ENCODE measurements around the gene CNTNAP2. TPM values are rescaled to one million over a fixed set of nuclear protein-coding genes. Genes with fewer than 3 reads are reported as not detected.

CNTNAP2 gene
- total RNA-seq, 4 donors from 2014 or later, result 0.91 to 16.0 TPM; not detected in 2

DNA sequence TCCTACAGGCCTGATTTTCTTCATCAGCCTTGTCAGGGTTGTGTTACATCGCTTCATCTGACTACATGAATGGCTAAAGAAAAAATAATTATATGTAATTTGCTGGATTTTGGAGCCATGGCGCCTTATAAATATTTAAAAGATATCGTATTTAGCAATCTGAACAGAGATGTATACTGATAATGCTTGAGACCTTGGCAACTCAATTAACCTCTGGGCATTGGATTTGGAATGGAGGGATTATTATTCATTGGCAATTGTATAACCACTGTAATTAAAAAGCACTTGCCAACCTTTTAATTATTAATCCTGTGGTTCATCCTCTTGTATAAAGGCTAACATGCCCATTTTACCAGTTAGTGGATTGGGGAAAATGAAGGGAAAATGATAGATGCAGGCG lies 745.1 kb downstream of the CNTNAP2 start:
- Histone ChIP-seq H3K27me3 (no peaks in the 10 kb centered on the region), H3K4me1 (no peaks in the 10 kb centered on the region), H3K36me3 (no peaks in the 10 kb centered on the region), H3K9me3 (no peaks in the 10 kb centered on the region), H3K27ac (no peak overlapping the region), H3K4me3 (no peak overlapping the region)
- DNase-seq, result no peak
- TF ChIP-seq, protein P1, sequence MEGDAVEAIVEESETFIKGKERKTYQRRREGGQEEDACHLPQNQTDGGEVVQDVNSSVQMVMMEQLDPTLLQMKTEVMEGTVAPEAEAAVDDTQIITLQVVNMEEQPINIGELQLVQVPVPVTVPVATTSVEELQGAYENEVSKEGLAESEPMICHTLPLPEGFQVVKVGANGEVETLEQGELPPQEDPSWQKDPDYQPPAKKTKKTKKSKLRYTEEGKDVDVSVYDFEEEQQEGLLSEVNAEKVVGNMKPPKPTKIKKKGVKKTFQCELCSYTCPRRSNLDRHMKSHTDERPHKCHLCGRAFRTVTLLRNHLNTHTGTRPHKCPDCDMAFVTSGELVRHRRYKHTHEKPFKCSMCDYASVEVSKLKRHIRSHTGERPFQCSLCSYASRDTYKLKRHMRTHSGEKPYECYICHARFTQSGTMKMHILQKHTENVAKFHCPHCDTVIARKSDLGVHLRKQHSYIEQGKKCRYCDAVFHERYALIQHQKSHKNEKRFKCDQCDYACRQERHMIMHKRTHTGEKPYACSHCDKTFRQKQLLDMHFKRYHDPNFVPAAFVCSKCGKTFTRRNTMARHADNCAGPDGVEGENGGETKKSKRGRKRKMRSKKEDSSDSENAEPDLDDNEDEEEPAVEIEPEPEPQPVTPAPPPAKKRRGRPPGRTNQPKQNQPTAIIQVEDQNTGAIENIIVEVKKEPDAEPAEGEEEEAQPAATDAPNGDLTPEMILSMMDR (IDR thresholded peaks at IDR 0.05), result no peak
- no peak for TF ChIP-seq POLR2A (IDR thresholded peaks at IDR 0.05)
- intact Hi-C loops (cut with DNase I; ENCODE audit: low total_unique reads), result no loop called here

DNA sequence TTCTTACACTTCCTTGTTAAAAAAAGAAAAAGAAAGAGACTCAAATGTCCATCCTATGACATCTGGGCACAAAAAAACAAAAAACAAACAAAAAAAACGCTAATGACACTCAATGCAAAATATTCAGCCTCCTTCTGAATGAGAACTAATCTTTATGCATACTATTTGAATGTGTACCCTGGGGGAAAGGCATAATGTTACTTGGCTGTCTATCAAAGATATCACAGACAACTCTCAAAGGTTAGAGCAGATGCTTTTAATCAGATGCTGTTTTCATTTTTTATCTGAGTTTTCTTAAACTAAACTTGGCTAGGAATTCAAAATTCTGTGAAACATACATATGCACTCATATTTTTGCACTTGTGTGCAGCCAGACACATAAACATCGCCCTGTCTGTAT lies 745.8 kb downstream of the CNTNAP2 start:
- DNase-seq, result no peak
- intact Hi-C loops (cut with DNase I; ENCODE audit: low total_unique reads), result no loop called here
- H3K36me3 ChIP-seq, result no peaks in the 10 kb centered on the region
- no peak overlapping the region for H3K4me3 ChIP-seq
- no peaks in the 10 kb centered on the region for H3K9me3 ChIP-seq
- no peaks in the 10 kb centered on the region for H3K4me1 ChIP-seq
- H3K27me3 ChIP-seq, result no peaks in the 10 kb centered on the region
- H3K27ac ChIP-seq, result no peak overlapping the region
- TF ChIP-seq POLR2A (IDR thresholded peaks at IDR 0.05), result no peak
- TF ChIP-seq, protein P1 (IDR thresholded peaks at IDR 0.05), result no peak

DNA sequence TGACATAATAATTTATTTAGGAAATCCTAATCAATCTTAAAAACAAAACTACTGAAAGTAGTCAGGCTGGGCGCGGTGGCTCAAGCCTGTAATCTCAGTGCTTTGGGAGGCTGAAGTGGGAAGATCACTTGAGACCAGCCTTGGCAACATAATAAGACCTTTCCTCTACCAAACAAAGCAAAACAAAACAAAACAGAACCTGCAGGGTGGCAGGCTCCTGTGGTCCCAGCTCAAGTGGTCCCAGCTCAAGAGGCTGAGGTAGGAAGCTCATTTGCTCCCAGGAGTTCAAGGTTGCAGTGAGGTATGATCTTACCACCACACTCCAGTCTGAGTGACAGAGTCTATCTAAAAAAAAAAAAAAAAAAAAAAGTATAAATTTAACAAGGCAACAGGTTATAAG lies 748.0 kb downstream of the CNTNAP2 start:
- H3K27me3 ChIP-seq, result no peaks in the 10 kb centered on the region
- DNase-seq, result no peak
- H3K27ac ChIP-seq, result no peak overlapping the region
- no peak for TF ChIP-seq POLR2A (IDR thresholded peaks at IDR 0.05)
- TF ChIP-seq, protein P1 (IDR thresholded peaks at IDR 0.05), result no peak
- H3K9me3 ChIP-seq, result no peaks in the 10 kb centered on the region
- H3K4me3 ChIP-seq, result no peak overlapping the region
- no peaks in the 10 kb centered on the region for H3K4me1 ChIP-seq
- intact Hi-C loops (cut with DNase I; ENCODE audit: low total_unique reads), result no loop called here
- H3K36me3 ChIP-seq, result no peaks in the 10 kb centered on the region

DNA sequence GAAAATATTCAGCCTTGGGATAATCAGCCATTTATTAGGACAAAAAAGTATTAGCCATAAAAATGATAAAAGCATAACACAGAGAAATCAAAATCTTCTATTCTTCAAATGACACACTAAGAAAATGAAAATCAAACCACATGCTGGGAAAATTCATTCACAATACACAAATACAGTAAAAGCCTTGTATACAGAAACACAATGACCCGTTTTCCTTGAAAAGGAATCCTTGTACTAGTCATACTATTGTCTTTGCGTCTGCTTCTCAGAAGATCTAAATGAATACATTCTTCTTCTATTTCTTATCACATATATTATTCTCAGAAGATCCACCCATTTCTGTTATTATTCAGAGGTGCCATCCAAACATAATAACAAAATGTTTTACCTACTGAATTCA lies 749.1 kb downstream of the CNTNAP2 start:
- H3K4me3 ChIP-seq, result no peak overlapping the region

DNA sequence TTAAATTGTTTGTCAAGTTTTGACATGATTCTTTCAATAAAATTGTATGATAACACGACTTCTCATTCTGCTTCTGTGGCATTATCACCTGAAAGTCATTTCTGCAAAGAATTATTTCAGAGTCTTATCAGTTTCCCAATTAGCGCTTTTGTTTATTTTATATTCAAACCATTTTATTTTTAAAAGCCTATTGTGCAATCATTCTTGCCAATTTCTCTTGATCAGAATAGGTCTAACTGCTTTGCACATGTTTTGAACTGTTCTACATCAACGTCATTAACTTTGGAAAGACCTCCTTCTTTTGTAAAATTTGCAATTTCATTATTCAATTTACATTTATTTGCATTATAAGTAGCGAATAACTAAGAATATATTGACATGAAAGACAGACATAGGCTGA lies 758.1 kb downstream of the CNTNAP2 start:
- TF ChIP-seq, protein P1 (IDR thresholded peaks at IDR 0.05), result no peak
- no peak for TF ChIP-seq POLR2A (IDR thresholded peaks at IDR 0.05)
- Histone ChIP-seq H3K9me3 (no peaks in the 10 kb centered on the region), H3K27ac (no peak overlapping the region), H3K4me1 (no peaks in the 10 kb centered on the region), H3K36me3 (no peaks in the 10 kb centered on the region), H3K4me3 (no peak overlapping the region), H3K27me3 (peaks cover 0 to 3% of the 10 kb centered on the region in 2 donors)
- intact Hi-C loops (cut with DNase I; ENCODE audit: low total_unique reads), result no loop called here
- no peak for DNase-seq

More for the DNA sequence above, 749.1 kb downstream of the CNTNAP2 start:
- Histone ChIP-seq H3K9me3 (no peaks in the 10 kb centered on the region), H3K27ac (no peak overlapping the region), H3K4me1 (no peaks in the 10 kb centered on the region), H3K36me3 (no peaks in the 10 kb centered on the region), H3K27me3 (no peaks in the 10 kb centered on the region)
- no peak for DNase-seq
- TF ChIP-seq, protein P1 (IDR thresholded peaks at IDR 0.05), result no peak
- intact Hi-C loops (cut with DNase I; ENCODE audit: low total_unique reads), result no loop called here

All from uterus (tissue), 4 donors.